NCI-H1417 treated with DMSO at 0.1 percent for 48 hours (cell line): Measurements from ENCODE around the gene C22orf23.

Experiments
- DNase-seq: peaks from one replicate; lab custom pipeline; 2025; lab: John Stamatoyannopoulos, UW

The C22orf23 gene

GRCh38 chr22:37925767-37926166 is 27.6 kb downstream of the C22orf23 start:
- no peak for DNase-seq

- DNase-seq, result no peak
These were observed 28.1 kb downstream of the C22orf23 start for GRCh38 chr22:37925330-37925729.

DNA sequence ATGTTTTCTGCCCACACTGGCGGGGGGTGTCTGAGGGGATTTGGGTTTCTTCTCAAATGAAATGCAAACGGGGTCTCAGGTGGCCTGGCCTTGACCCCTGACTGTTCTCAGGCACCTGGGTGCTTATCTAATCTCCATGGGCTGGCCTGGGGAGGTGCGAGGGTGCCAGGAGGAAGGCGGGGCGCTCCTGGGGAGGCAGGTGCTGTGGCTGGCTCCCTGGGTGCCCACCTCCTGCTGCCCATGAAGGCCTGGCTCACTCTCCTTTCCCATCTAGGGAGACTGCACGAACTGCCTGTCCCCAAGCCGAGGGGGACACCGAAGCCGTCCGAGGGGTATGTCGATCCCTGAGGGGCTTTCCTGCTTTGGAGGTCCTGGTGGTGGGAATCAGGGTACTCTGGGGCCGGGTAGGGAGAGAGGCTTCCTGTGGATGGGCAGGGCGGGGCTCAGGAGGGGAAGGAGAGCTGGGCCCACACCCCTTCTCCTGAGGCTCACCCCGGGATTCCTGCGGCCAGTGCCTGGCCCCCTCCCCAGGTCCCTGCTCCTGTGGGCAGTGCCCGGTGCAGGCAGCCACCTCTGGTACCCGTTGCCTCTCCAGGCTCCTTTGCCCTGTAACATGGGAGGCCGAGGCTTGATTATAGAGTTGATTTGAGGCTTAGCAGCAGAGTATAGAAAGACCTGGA is 28.9 kb downstream of the C22orf23 start:
- DNase-seq, result no peak

- no peak for DNase-seq
These were observed 29.5 kb downstream of the C22orf23 start for GRCh38 chr22:37923927-37924326.

- DNase-seq, result no peak
These were observed 31.2 kb downstream of the C22orf23 start for GRCh38 chr22:37922191-37922590.

GRCh38 chr22:37920126-37920525 is 33.3 kb downstream of the C22orf23 start:
- no peak for DNase-seq

DNA sequence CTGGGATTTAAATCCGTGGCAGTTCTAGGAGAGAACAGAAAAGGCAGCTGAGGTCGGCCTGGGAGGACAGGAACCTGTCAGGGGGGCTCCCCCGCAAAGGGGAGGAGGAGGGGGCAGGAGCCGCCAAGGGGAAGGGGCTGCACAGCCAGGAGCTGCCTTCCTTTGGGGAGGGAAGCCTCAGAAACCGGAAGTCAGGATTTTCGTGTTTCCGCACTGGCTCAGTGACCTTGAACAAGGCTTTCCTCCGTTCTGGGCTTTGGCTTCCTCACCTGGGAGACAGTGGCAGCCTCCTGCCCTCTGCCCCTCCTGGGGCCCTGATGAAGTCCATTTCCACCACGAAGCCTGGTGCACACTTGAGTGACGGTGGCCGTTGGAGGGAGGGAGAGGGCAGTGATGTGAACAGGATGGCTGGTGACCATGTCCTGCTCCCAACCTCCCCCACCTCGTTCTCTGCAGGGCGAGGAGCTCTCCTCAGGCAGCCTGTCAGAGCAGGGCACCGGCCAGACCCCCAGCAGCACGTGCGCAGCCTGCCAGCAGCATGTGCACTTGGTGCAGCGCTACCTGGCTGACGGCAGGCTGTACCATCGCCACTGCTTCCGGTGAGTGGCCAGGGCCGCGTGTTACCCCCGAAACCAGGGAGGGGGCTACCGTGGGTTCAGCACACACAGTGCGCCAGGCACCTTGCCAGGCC is 34.7 kb downstream of the C22orf23 start:
- no peak for DNase-seq

DNA sequence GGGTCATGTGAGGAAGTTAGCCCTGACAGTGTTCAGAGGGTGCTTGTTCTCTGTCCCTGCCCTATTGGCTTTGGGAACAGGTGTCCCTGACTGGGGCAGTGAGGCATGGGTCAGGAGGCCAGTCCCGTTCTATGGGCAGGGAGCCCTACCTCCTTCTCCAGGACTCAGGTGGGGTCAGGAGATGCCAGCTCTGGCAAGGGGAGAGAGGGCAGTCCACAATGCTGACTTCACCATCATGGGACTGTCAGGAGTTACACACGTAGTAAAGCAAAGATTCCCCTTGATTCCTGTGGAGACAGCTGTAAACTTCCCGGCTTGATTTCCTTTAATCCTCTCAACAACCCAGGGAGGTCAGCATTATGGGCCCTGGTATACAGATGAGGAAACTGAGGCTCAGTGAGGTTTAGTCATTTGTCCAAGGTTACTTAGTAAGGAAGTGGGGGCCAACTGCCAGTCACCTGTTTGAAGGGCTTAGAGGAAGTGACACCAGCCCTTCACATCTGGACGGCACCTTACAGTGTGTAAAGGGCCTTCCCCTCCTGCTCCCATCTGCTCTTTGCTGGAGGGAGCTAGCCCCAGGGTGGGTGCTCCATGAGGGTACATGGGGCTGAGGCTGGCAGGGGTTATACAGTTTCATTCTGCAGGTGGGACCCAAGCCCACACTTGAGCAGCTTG is 35.4 kb downstream of the C22orf23 start:
- DNase-seq, result no peak

- no peak for DNase-seq
These were observed 37.1 kb downstream of the C22orf23 start for GRCh38 chr22:37916311-37916710.

DNA sequence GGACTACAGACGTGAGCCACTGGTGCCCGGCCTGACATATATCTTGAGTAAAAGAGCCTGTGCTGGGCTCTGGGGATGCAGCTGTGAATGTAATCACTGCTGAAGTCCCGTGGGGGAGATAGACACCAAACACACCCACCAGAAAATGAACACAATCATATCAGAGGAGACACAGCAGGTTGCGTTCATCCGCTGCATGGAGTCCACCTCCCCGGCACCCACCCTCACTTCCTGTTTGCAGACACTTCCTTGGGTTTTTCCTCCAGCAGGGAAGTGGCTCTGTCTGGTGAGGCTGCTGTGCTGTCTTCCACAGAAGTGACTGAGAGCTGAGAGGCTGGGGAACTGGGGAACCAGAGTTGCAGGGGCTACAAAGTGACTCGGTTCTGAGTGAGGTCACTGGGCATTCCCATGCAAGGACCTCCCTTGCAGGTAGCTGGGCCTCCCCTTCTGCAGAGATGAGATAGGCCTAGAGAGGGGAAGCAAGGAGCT is 40.1 kb downstream of the C22orf23 start:
- no peak for DNase-seq

DNA sequence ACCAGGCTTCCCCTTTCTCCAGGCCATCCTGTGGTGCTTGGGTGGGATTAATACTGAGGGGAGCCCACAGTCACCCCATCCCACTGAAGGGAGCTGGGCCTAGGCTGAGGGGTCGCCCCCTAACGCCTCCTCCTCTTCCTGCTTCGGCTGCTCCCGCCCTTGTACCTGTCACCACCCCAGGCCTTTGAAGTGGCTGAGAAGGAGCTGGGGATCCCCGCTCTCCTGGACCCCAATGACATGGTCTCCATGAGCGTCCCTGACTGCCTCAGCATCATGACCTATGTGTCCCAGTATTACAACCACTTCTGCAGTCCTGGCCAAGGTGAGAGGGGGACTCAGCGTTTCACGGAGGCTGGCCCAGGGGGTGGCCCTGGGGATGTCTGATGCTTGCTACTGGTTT is 41.2 kb downstream of the C22orf23 start:
- no peak for DNase-seq

- DNase-seq, result no peak
These were observed 41.7 kb downstream of the C22orf23 start for GRCh38 chr22:37911697-37912096.

DNA sequence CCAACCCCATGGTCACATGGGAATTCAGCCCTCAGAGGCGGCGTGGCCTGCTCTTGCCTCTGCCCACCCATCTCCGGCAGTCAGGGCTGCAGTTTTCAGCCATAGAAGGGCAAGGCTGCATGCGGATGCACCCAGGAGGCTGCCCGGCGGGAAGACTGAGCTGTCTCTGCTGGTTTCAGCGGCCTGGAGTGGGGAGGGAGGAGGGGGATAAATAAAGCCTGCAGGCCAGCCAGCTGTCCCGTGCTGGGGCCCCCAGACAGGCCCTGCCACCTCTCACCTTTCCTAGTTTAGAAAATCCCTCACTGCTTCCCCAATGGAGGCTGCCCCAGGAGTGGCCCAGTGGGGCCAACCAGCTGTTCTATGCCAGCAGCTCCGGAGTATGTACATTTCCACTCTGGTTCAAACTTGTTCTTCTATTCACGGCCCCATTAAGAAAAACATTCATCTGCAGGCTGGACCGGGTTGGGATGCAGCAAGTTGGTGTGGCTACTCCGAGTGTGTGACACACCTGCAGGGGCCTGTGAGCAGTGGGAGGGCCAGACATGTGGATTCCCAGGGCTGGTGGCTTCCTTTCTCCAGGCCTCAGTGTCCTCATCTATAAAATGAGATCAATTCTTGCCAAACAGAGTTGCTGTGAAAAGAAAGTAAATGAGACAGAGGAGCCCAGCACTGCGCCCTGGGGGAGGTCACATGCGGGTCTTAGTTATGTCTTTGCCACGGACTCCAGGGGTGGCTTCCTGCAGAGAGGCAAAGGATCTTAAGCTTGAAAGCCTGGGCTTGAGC is 42.3 kb downstream of the C22orf23 start:
- DNase-seq, result no peak

- no peak for DNase-seq
These were observed 43.6 kb downstream of the C22orf23 start for GRCh38 chr22:37909766-37910165.

- DNase-seq, result no peak
These were observed 46.1 kb downstream of the C22orf23 start for GRCh38 chr22:37907036-37907954.

DNA sequence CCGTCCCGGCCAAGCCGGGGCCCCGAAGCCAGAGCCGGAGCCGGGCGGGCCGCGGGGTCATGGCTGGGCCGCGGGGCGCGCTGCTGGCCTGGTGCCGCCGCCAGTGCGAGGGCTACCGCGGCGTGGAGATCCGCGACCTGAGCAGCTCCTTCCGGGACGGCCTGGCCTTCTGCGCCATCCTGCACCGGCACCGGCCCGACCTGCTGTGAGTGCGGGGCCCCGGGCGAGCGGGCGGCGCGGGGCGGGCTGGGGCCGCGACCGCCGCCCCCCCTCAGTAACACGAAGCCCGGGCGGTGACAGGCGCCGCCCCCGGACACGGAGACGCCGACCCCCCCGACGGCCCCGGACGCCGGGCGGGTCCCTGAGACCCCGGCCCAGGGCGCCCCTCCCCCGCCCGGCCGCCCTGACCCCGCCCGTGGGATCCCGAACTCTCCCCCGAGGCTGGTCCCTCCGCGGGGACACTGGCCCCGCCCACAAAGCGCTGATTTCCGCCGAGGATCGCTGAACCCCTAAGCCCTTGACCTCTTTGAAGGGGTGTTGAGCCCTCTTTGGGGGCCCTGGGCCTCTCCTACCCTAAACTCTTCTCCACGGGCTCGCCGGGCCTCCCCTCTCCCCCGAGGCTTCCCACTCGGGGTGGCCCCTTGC is 46.9 kb downstream of the C22orf23 start:
- no peak for DNase-seq

DNA sequence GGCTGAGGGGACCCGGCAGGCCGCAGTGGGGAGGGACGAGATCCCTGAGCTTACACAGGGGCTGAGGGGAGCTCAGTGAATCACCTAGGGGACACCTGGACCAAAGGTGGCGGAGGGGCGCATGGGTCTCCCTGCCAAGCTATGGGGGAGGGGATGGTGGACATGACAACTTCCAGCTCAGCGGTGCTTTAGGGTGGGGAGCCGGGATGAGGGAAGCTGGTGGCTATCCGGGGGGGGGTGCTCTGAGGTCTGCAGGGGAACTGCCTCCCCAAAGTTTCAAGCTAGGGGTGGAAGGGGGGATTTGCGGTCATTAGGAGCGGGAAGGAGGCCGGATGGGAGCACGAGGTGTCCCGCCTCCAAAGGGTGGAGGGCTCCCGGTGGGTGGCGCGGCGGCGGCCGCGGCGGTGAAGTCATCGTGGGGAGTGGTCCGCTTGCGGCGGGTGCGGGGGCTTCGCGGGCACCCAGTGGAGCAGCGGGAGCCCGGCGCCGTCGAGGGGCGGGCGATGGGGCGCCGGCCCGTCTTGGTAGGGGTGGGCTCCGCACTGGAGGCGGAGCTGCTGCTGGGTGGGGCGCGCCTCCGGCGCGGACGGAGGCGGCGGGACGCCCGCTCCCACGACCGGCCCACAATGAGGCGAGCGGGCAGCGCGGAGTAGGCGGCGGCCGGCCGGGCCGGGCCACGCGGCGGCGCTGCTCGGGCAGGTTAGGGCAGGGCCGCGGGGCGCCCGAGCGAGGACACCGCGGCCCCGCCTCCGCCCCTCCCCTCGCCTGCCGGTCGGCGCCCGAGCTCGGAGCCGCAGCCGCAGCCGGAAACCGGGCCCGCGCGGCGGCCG is 47.7 kb downstream of the C22orf23 start, which contains the start of gene MICALL1:
MICALL1 (plus strand) TSS at position 764 of the 830 bp plus-strand sequence. CDS start 126 bp downstream, outside the sequence.
- DNase-seq, result no peak

GRCh38 chr22:37904572-37905533 is 48.5 kb downstream of the C22orf23 start:
- DNase-seq, result no peak
